ENCODE results near the gene PATL1.
A peak's percentile ranks its signal among the peaks of the same experiment; 100 is the strongest.
"Not testable (repeated sequence)": the region's sequence is repeated elsewhere in the genome, so short reads cannot be mapped to it uniquely, and the experiment has no call there.

PATL1 gene

GRCh38 chr11:59668950-59669610, at the start of gene PATL1:
Gene PATL1, minus strand, starts transcription at chr11:59669037. Its CDS starts 142 bp downstream, at chr11:59668895.
- DNase-seq (ENCODE audit: low spot score) = peak; percentile 99

GRCh38 chr11:59716051-59716450, 47.2 kb upstream of the PATL1 start:
- no peak for DNase-seq (ENCODE audit: low spot score)

GRCh38 chr11:59713745-59714144, 44.9 kb upstream of the PATL1 start, which contains the start of gene OR10V1:
Gene OR10V1, minus strand, starts transcription at chr11:59713845. Its CDS starts 0 bp downstream, at chr11:59713845.
- no peak for DNase-seq (ENCODE audit: low spot score)

- DNase-seq (ENCODE audit: low spot score) = no peak
Observed at GRCh38 chr11:59710136-59710847, 41.5 kb upstream of the PATL1 start.

GRCh38 chr11:59708537-59708936, 39.7 kb upstream of the PATL1 start:
- DNase-seq (ENCODE audit: low spot score) = no peak

- no peak for DNase-seq (ENCODE audit: low spot score)
Observed at GRCh38 chr11:59707371-59707770, 38.5 kb upstream of the PATL1 start.

- DNase-seq (ENCODE audit: low spot score) = peak; percentile 89
Observed at GRCh38 chr11:59706518-59707285, 37.9 kb upstream of the PATL1 start.

GRCh38 chr11:59705294-59705693, 36.5 kb upstream of the PATL1 start:
- no peak for DNase-seq (ENCODE audit: low spot score)

- not testable (repeated sequence) for DNase-seq (ENCODE audit: low spot score)
Observed at GRCh38 chr11:59703515-59703914, 34.7 kb upstream of the PATL1 start.

- not testable (repeated sequence) for DNase-seq (ENCODE audit: low spot score)
Observed at GRCh38 chr11:59700157-59700556, 31.3 kb upstream of the PATL1 start.

GRCh38 chr11:59698506-59698905, 29.7 kb upstream of the PATL1 start:
- no peak for DNase-seq (ENCODE audit: low spot score)

GRCh38 chr11:59692915-59693314, 24.1 kb upstream of the PATL1 start:
- DNase-seq (ENCODE audit: low spot score) = no peak

GRCh38 chr11:59691156-59691555, 22.3 kb upstream of the PATL1 start:
- no peak for DNase-seq (ENCODE audit: low spot score)

GRCh38 chr11:59689015-59689414, 20.2 kb upstream of the PATL1 start:
- no peak for DNase-seq (ENCODE audit: low spot score)

GRCh38 chr11:59681260-59681725, 12.5 kb upstream of the PATL1 start:
- not testable (repeated sequence) for DNase-seq (ENCODE audit: low spot score)

- peak; percentile 84 for DNase-seq (ENCODE audit: low spot score)
Observed at GRCh38 chr11:59680287-59681154, 11.7 kb upstream of the PATL1 start.

GRCh38 chr11:59679347-59679746, 10.5 kb upstream of the PATL1 start:
- DNase-seq (ENCODE audit: low spot score) = no peak

GRCh38 chr11:59678813-59679165, 10.0 kb upstream of the PATL1 start:
- DNase-seq (ENCODE audit: low spot score) = no peak

GRCh38 chr11:59678118-59678812, 9.4 kb upstream of the PATL1 start:
- DNase-seq (ENCODE audit: low spot score) = no peak

GRCh38 chr11:59676205-59676604, 7.4 kb upstream of the PATL1 start:
- DNase-seq (ENCODE audit: low spot score) = no peak

- DNase-seq (ENCODE audit: low spot score) = no peak
Observed at GRCh38 chr11:59674291-59674690, 5.5 kb upstream of the PATL1 start.
